Endothelial cell of umbilical vein (primary cell): ENCODE measurements around the gene PGAP3. TPM values are rescaled to one million over a fixed set of nuclear protein-coding genes. Genes with fewer than 3 reads are reported as not detected.

ENCODE experiments used
- BruUV-seq: library from RNA; stranded (reverse); fragments of 400-500 nt; replicated peaks from 2 replicates; lab custom pipeline; 2021; lab: Mats Ljungman, UMichigan
- CTCF ChIA-PET: fragments of 300-600, 350-600 bp; sonication (Branson Sonifier 250); formaldehyde crosslinking; loops from one replicate; lab custom pipeline; 2021; ENCODE audit warnings: antibody characterized with exemption, inconsistent platforms; lab: Charles Lee
- POLR2A ChIA-PET: fragments of 300-600, 350-600 bp; sonication (Branson Sonifier 250); formaldehyde crosslinking; loops from one replicate; lab custom pipeline; 2021; ENCODE audit warnings: antibody characterized with exemption, inconsistent platforms; lab: Charles Lee
- DNase-seq: peaks from one replicate; pipeline ENCODE4 v3.0.0-alpha.2; 2011; ENCODE audit warnings: low read depth, low spot score
- FAIRE-seq: peaks from 2 replicates; lab custom pipeline; 2011; peaks lifted over from hg19 to GRCh38; lab: Jason Lieb, UNC
- H2AFZ ChIP-seq: 2 replicates; pipeline ENCODE4 v1.6.0; 2012; ENCODE audit warnings: low read depth, low read length, control low read depth, inconsistent platforms
- H3K27ac ChIP-seq: 2 replicates; pipeline ENCODE4 v1.5.1; 2011; ENCODE audit warnings: low read depth, mild to moderate bottlenecking, control low read depth, low read length, moderate library complexity; ENCODE audit not compliant: insufficient read depth
- H3K27me3 ChIP-seq, 2 experiments: 2 replicates each; pipeline versions ENCODE4 v1.6.0 to v1.6.1; 2011; ENCODE audit warnings: low read length in 2 of 2, mixed read lengths in 1 of 2; ENCODE audit not compliant: control insufficient read depth in 2 of 2, insufficient read depth in 2 of 2
- H3K36me3 ChIP-seq, 2 experiments: 2 replicates in 1 of 2; 3 replicates in 1 of 2; pipeline ENCODE4 v1.5.1; 2011; ENCODE audit warnings: low read length in 2 of 2, mild to moderate bottlenecking in 1 of 2, moderate library complexity in 1 of 2; ENCODE audit not compliant: control insufficient read depth in 2 of 2, insufficient read depth in 2 of 2; ENCODE audit errors: extremely low read depth in 1 of 2
- H3K4me1 ChIP-seq: 3 replicates; pipeline ENCODE4 v1.5.1; 2011; ENCODE audit warnings: mild to moderate bottlenecking, low read length; ENCODE audit not compliant: control insufficient read depth, insufficient read depth; ENCODE audit errors: extremely low read depth
- H3K4me2 ChIP-seq: 2 replicates; pipeline ENCODE4 v1.6.1; 2011; ENCODE audit warnings: low read length, control low read depth, mixed read lengths; ENCODE audit not compliant: insufficient read depth
- H3K4me3 ChIP-seq, 3 experiments: fragments of 200-600 bp in 1 of 3; sonication (generic), shearing (Covaris generic) in 1 of 3; replicated peaks in 1 of 3; 2 replicates each; pipeline ENCODE4 v1.5.1; 2011 to 2016; ENCODE audit warnings: control low read depth in 3 of 3, low read length in 3 of 3, mild to moderate bottlenecking in 2 of 3, inconsistent platforms in 1 of 3, low read depth in 1 of 3, moderate library complexity in 1 of 3; ENCODE audit not compliant: insufficient read depth in 1 of 3
- H3K79me2 ChIP-seq: 2 replicates; pipeline ENCODE4 v1.6.0; 2012; ENCODE audit warnings: low read length, inconsistent platforms; ENCODE audit not compliant: control insufficient read depth, insufficient read depth
- H3K9ac ChIP-seq: replicated peaks from 2 replicates; pipeline ENCODE3; 2011; ENCODE audit warnings: low read length, control low read depth; ENCODE audit not compliant: insufficient read depth; ENCODE audit errors: extremely low read depth
- H3K9me1 ChIP-seq: replicated peaks from 3 replicates; pipeline ENCODE4 v1.6.0; 2011; ENCODE audit warnings: mild to moderate bottlenecking, low read length; ENCODE audit not compliant: control insufficient read depth, insufficient read depth; ENCODE audit errors: extremely low read depth
- H3K9me3 ChIP-seq: replicated peaks from 2 replicates; pipeline ENCODE4 v1.5.1; 2012; ENCODE audit warnings: low read length, inconsistent platforms; ENCODE audit not compliant: control insufficient read depth, insufficient read depth
- H4K20me1 ChIP-seq: replicated peaks from 2 replicates; pipeline ENCODE3; 2011; ENCODE audit warnings: mild to moderate bottlenecking, low read length; ENCODE audit not compliant: control insufficient read depth, insufficient read depth; ENCODE audit errors: extremely low read depth
- CTCF ChIP-seq, 2 donors: IDR thresholded peaks; 1 replicate in 1 of 2; 2 replicates in 1 of 2; pipeline ENCODE4 v1.5.1; 2011; ENCODE audit warnings: low read length in 2 of 2, mild to moderate bottlenecking in 2 of 2, moderate library complexity in 2 of 2, control low read depth in 1 of 2, inconsistent platforms in 1 of 2, low read depth in 1 of 2; ENCODE audit not compliant: insufficient read depth in 1 of 2; ENCODE audit errors: extremely low read depth in 1 of 2
- EZH2 ChIP-seq: IDR thresholded peaks from 2 replicates; pipeline ENCODE4 v1.6.1; 2012; ENCODE audit warnings: borderline replicate concordance, low read depth, mild to moderate bottlenecking, moderate library complexity, low read length, inconsistent platforms; ENCODE audit not compliant: severe bottlenecking
- FOS ChIP-seq: IDR thresholded peaks from 2 replicates; pipeline ENCODE4 v1.6.1; 2011; ENCODE audit warnings: mild to moderate bottlenecking, low read length, moderate library complexity, borderline replicate concordance; ENCODE audit not compliant: insufficient read depth
- GATA2 ChIP-seq: IDR thresholded peaks from 2 replicates; pipeline ENCODE4 v1.7.0; 2011; ENCODE audit warnings: low read depth, mild to moderate bottlenecking, moderate library complexity, mixed read lengths, low read length; ENCODE audit not compliant: insufficient read length, insufficient read depth
- JUN ChIP-seq: IDR thresholded peaks from 2 replicates; pipeline ENCODE4 v1.6.1; 2011; ENCODE audit warnings: borderline replicate concordance, low read depth; ENCODE audit not compliant: insufficient read length, insufficient read depth
- MYC ChIP-seq: IDR thresholded peaks from one replicate; pipeline ENCODE4 v1.6.1; 2011; ENCODE audit warnings: mild to moderate bottlenecking, low read depth, low read length
- POLR2A ChIP-seq: IDR thresholded peaks from 2 replicates; pipeline ENCODE4 v1.6.1; 2012; ENCODE audit warnings: low read depth, mild to moderate bottlenecking, control low read depth, low read length
- POLR2AphosphoS5 ChIP-seq: IDR thresholded peaks from 2 replicates; pipeline ENCODE4 v1.6.1; 2012; ENCODE audit warnings: low read depth, mild to moderate bottlenecking, control low read depth, low read length, moderate library complexity; ENCODE audit not compliant: insufficient read depth
- dilution Hi-C: fragments of 300-500 bp; cut with MboI; formaldehyde crosslinking; loops from one replicate; pipeline ENCODE4 v1.15.0; 2019; ENCODE audit warnings: low sequenced_read_pairs; ENCODE audit not compliant: extremely low pct_ligation_motif_present
- intact Hi-C: fragments of 100-400 bp; cut with micrococcal nuclease; formaldehyde crosslinking; loops from one replicate; pipeline ENCODE4 v1.10.0; 2022
- polyA plus RNA-seq, 4 experiments: library from polyadenylated mRNA; depleted of rRNA in 3 of 4; stranded (reverse) in 3 of 4; unstranded in 1 of 4; fragments of >200 nt; gene quantifications; 2 replicates each; pipeline versions ENCODE4 v1.2.1 to v1.2.3, GENCODE V29; 2011 to 2012; ENCODE audit warnings: missing spikeins in 1 of 4
- total RNA-seq: library from RNA; stranded (reverse); gene quantifications from 2 replicates; pipeline ENCODE4 v1.2.3, GENCODE V29; 2021
- TF ChIP-seq, protein P1 (sequence below): IDR thresholded peaks from 2 replicates; pipeline ENCODE4 v1.6.1; 2011; ENCODE audit not compliant: insufficient read depth, insufficient read length

The PGAP3 gene
- total and polyA plus RNA-seq, 2 donors (not counting 3 experiments of a cell fraction or from before 2014, with no cell fraction given), result 6.4 to 14.9 TPM

DNA sequence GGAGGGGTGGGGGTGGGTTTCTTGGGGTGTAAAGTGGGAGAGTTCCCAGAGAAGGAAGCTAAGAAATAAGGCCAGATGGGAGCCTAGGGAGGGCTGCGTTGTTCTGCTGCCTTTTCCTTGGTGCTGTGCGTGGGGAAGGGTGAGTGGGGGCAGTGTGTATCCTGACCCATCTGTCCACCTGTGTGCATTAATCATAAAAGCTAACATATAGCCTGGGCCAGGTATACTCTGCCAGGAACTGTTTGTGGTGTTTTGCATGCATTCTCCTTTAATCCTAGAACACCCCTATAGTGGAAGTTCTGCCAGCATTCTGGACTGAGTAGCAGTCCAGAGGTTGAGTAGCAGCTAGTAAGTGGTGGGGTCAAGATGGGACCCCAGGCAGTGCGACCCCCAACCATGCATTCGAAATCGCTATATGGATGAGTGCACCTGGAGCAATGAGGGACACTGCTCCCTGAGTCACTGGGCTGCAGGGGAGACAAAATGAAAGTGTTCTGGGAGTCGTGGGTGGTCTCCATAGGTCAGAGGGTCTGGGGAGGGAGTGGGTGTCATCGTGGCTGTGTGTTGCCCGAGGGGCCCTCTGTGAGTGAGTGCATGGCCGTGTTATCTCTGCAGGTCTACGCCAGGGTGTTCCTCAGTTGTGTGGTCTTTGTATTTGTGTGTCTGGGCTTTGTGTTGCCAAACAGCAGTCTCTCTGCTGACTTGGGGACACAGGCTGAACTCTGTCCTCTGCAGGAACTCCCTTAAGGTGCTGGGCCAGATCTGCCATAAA, 13.3 kb upstream of the PGAP3 start:
- no TSS peak for BruUV-seq
- no peak for TF ChIP-seq MYC
- no peak for TF ChIP-seq EZH2
- TF ChIP-seq POLR2AphosphoS5, result no peak
- no peak for TF ChIP-seq GATA2
- TF ChIP-seq FOS, result no peak
- no peak for TF ChIP-seq CTCF (IDR thresholded peaks at IDR 0.05; ENCODE audit: extremely low read depth in 1 of 2, insufficient read depth in 1 of 2, low read depth in 1 of 2, low read length in 2 of 2)
- TF ChIP-seq JUN, result no peak
- TF ChIP-seq, protein P1, sequence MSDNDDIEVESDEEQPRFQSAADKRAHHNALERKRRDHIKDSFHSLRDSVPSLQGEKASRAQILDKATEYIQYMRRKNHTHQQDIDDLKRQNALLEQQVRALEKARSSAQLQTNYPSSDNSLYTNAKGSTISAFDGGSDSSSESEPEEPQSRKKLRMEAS, result no peak
- TF ChIP-seq POLR2A, result no peak
- H3K4me3 ChIP-seq, result peak overlapping the region in 1 of 3 experiments; percentile 44

More for the DNA sequence above, 13.3 kb upstream of the PGAP3 start:
- Histone ChIP-seq H3K9me3 (no peaks in the 10 kb centered on the region), H3K4me1 (no peaks in the 10 kb centered on the region), H2AFZ (no peak overlapping the region), H4K20me1 (no peaks in the 10 kb centered on the region), H3K79me2 (no peaks in the 10 kb centered on the region), H3K4me2 (peak overlapping the region; percentile 19), H3K27ac (no peak overlapping the region), H3K27me3 (peaks cover 0 to 2% of the 10 kb centered on the region in 2 experiments), H3K36me3 (no peaks in the 10 kb centered on the region), H3K9me1 (no peaks in the 10 kb centered on the region), H3K9ac (no peak overlapping the region)
- dilution Hi-C loops (no loop called here), intact Hi-C loops (no loop called here)
- FAIRE-seq (no peak), DNase-seq (no peak)
- CTCF ChIA-PET, result interaction anchor here (2.0 to 2.3 kb wide), 2 partner anchors 13 to 79 kb away, joined by 8 to 20 read pairs; partner anchors contain the start of gene PGAP3
- POLR2A ChIA-PET, result interaction anchor here (0.6 kb wide), 1 partner anchor 251 kb away, joined by 3 read pairs; no protein-coding TSS in a partner anchor
